GM12878 (cell line): ENCODE measurements around the gene CCDC144A.
"Not testable (repeated sequence)": the region's sequence is repeated elsewhere in the genome, so short reads cannot be mapped to it uniquely, and the experiment has no call there.

Experiments used
- EP300 ChIP-seq, 2 experiments: fragments of 150-350 bp in 1 of 2; IDR thresholded peaks; 2 replicates each; pipeline ENCODE4 v1.6.1; 2011 to 2012; ENCODE audit warnings: low read depth in 2 of 2, low read length in 2 of 2, borderline replicate concordance in 1 of 2, improper control_type of control experiment in 1 of 2, inconsistent platforms in 1 of 2; ENCODE audit not compliant: control insufficient read depth in 1 of 2
- PBX3 ChIP-seq: IDR thresholded peaks from 2 replicates; pipeline ENCODE4 v1.6.1; 2011; ENCODE audit warnings: mild to moderate bottlenecking, low read depth, low read length, moderate library complexity; ENCODE audit not compliant: insufficient replicate concordance
- POLR2A ChIP-seq: IDR thresholded peaks from 2 replicates; pipeline ENCODE4 v1.6.1; 2011; ENCODE audit warnings: low read depth, mild to moderate bottlenecking, low read length
- STAT3 ChIP-seq: IDR thresholded peaks from 2 replicates; pipeline ENCODE4 v1.6.1; 2011; ENCODE audit warnings: low read depth, low read length, improper control_type of control experiment
- TAF1 ChIP-seq: IDR thresholded peaks from 2 replicates; pipeline ENCODE4 v1.6.1; 2011; ENCODE audit warnings: mild to moderate bottlenecking, low read depth, low read length, borderline replicate concordance
- ZBTB11 ChIP-seq: fragments of 450-650 bp; formaldehyde crosslinking; IDR thresholded peaks from 2 replicates; pipeline ENCODE4 v1.5.0; 2022; ENCODE audit warnings: mild to moderate bottlenecking, missing genetic modification characterization
- ZNF24 ChIP-seq: fragments of 450-650 bp; IDR thresholded peaks from 2 replicates; pipeline ENCODE4 v1.6.1; 2017; ENCODE audit warnings: antibody characterized with exemption, mild to moderate bottlenecking
- TF ChIP-seq, protein P1 (sequence below): fragments of 450-650 bp; IDR thresholded peaks from 2 replicates; pipeline ENCODE4 v1.6.1; 2017; ENCODE audit warnings: mild to moderate bottlenecking

DNA sequence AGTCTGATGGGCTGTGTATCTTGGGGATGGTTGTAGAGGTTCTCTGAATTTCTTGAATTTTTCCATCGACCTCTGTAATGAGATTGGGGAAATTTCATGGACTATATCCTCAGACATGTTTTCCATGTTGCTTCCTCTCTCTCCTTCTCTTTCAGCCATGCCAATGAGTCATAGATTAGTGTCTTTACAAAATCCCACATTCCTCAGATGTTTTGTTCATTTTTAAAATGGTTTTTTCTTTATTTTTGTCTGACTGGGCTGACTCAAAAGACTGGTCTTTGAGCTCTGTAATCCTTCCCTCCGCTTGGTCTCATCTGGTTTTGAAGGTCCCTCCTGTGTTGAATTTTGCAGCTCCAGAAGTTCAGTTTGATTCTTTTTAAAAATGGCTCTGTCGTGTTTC lies 60.5 kb downstream of the CCDC144A start:
- TF ChIP-seq STAT3; EP300 (IDR thresholded peaks at IDR 0.05; ENCODE audit: borderline replicate concordance in 1 of 2, control insufficient read depth in 1 of 2, low read depth in 2 of 2, low read length in 2 of 2); PBX3; ZNF24; POLR2A; ZBTB11 (CRISPR knock-in tag); TAF1: not testable (repeated sequence)
- TF ChIP-seq, protein P1, sequence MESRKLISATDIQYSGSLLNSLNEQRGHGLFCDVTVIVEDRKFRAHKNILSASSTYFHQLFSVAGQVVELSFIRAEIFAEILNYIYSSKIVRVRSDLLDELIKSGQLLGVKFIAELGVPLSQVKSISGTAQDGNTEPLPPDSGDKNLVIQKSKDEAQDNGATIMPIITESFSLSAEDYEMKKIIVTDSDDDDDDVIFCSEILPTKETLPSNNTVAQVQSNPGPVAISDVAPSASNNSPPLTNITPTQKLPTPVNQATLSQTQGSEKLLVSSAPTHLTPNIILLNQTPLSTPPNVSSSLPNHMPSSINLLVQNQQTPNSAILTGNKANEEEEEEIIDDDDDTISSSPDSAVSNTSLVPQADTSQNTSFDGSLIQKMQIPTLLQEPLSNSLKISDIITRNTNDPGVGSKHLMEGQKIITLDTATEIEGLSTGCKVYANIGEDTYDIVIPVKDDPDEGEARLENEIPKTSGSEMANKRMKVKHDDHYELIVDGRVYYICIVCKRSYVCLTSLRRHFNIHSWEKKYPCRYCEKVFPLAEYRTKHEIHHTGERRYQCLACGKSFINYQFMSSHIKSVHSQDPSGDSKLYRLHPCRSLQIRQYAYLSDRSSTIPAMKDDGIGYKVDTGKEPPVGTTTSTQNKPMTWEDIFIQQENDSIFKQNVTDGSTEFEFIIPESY = not testable (repeated sequence)
